Measurements from ENCODE around the gene GLI3.

GRCh38 chr7:41974870-41975557, 262.0 kb downstream of the GLI3 start:
- TF ChIP-seq EZH2 (IDR thresholded peaks at IDR 0.05; ENCODE audit: low read depth, low read length, severe bottlenecking) (no peak), GABPA (IDR thresholded peaks at IDR 0.05; ENCODE audit: borderline replicate concordance, insufficient read depth, low read length) (no peak), BCL11A (IDR thresholded peaks at IDR 0.05; ENCODE audit: low read depth in 2 of 2, low read length in 2 of 2) (no peak), CHD1 (IDR thresholded peaks at IDR 0.05; ENCODE audit: low read depth, low read length) (no peak), RFX5 (IDR thresholded peaks at IDR 0.05; ENCODE audit: borderline replicate concordance, low read depth, low read length) (no peak), SP2 (IDR thresholded peaks at IDR 0.05; ENCODE audit: low read length) (no peak), EP300 (IDR thresholded peaks at IDR 0.05; ENCODE audit: borderline replicate concordance in 1 of 2, low read depth in 2 of 2, low read length in 2 of 2) (no peak), POLR2AphosphoS5 (IDR thresholded peaks at IDR 0.05; ENCODE audit: low read depth, low read length) (no peak), POLR2A (IDR thresholded peaks at IDR 0.05; ENCODE audit: control extremely low read depth in 1 of 2, low read depth in 2 of 2, low read length in 2 of 2) (no peak), YY1 (IDR thresholded peaks at IDR 0.05; ENCODE audit: low read depth, low read length) (no peak)
- TF ChIP-seq, protein P1, sequence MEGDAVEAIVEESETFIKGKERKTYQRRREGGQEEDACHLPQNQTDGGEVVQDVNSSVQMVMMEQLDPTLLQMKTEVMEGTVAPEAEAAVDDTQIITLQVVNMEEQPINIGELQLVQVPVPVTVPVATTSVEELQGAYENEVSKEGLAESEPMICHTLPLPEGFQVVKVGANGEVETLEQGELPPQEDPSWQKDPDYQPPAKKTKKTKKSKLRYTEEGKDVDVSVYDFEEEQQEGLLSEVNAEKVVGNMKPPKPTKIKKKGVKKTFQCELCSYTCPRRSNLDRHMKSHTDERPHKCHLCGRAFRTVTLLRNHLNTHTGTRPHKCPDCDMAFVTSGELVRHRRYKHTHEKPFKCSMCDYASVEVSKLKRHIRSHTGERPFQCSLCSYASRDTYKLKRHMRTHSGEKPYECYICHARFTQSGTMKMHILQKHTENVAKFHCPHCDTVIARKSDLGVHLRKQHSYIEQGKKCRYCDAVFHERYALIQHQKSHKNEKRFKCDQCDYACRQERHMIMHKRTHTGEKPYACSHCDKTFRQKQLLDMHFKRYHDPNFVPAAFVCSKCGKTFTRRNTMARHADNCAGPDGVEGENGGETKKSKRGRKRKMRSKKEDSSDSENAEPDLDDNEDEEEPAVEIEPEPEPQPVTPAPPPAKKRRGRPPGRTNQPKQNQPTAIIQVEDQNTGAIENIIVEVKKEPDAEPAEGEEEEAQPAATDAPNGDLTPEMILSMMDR (IDR thresholded peaks at IDR 0.05; ENCODE audit: control extremely low read depth in 1 of 3, insufficient read depth in 1 of 3, low read depth in 1 of 3, low read length in 3 of 3), result no peak
- TF ChIP-seq, protein P2, sequence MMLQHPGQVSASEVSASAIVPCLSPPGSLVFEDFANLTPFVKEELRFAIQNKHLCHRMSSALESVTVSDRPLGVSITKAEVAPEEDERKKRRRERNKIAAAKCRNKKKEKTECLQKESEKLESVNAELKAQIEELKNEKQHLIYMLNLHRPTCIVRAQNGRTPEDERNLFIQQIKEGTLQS (IDR thresholded peaks at IDR 0.05; ENCODE audit: insufficient read depth, low read depth, low read length), result no peak
